Mammary epithelial cell (primary cell): ENCODE measurements around the gene SYT17.

Source experiments
- CTCF ChIP-seq, 2 donors: IDR thresholded peaks in 1 of 2; conservative IDR thresholded peaks in 1 of 2; 2 replicates each; pipeline ENCODE4 v1.5.1; 2011 to 2012; ENCODE audit warnings: inconsistent platforms in 2 of 2, low read length in 2 of 2, mild to moderate bottlenecking in 2 of 2, control low read depth in 1 of 2, low read depth in 1 of 2; ENCODE audit not compliant: insufficient read depth in 1 of 2; ENCODE audit errors: extremely low read depth in 1 of 2
- EZH2 ChIP-seq: IDR thresholded peaks from 2 replicates; pipeline ENCODE4 v1.6.1; 2012; ENCODE audit warnings: low read length, inconsistent platforms, borderline replicate concordance

- no peak for TF ChIP-seq EZH2
- no peak for TF ChIP-seq CTCF (conservative IDR thresholded peaks at IDR 0.05 in 1 of 2, IDR thresholded peaks at IDR 0.05 in 1 of 2; ENCODE audit: extremely low read depth in 1 of 2, insufficient read depth in 1 of 2, low read depth in 1 of 2, low read length in 2 of 2)
These were observed 141.1 kb downstream of the SYT17 start for GRCh38 chr16:19309178-19309577.
